OCI-LY7 (cell line): ENCODE data around the gene SCAND1. TPM values are rescaled to one million over a fixed set of nuclear protein-coding genes. Genes with fewer than 3 reads are reported as not detected.

Source experiments
- BruUV-seq: library from RNA; stranded (reverse); fragments of 400-500 nt; replicated peaks from 2 replicates; lab custom pipeline; 2021; lab: Mats Ljungman, UMichigan
- CTCF ChIA-PET: fragments of 300-600 bp; sonication (Branson Sonifier 250); formaldehyde crosslinking; loops from one replicate; lab custom pipeline; 2022; ENCODE audit warnings: antibody characterized with exemption; ENCODE audit not compliant: unreplicated experiment; lab: Charles Lee
- POLR2A ChIA-PET: fragments of 300-600 bp; sonication (Branson Sonifier 250); formaldehyde crosslinking; loops from one replicate; lab custom pipeline; 2022; ENCODE audit warnings: antibody characterized with exemption; lab: Charles Lee
- DNase-seq: peaks from one replicate; pipeline ENCODE4 v3.0.0-alpha.2; 2015; ENCODE audit warnings: low spot score
- H2AFZ ChIP-seq: fragments of 200-600 bp; sonication (generic), shearing (Covaris generic); 2 replicates; pipeline ENCODE4 v1.6.1; 2014; ENCODE audit warnings: mild to moderate bottlenecking, antibody characterized with exemption, low read length, moderate library complexity
- H3K27ac ChIP-seq: fragments of 200-600 bp; sonication (generic); 2 replicates; pipeline ENCODE4 v1.5.1; 2014; ENCODE audit warnings: mixed run types, low read depth, mild to moderate bottlenecking, moderate library complexity, low read length, inconsistent platforms; ENCODE audit not compliant: poor library complexity, severe bottlenecking
- H3K36me3 ChIP-seq: fragments of 200-600 bp; sonication (generic); 2 replicates; pipeline ENCODE4 v1.6.1; 2014; ENCODE audit warnings: mild to moderate bottlenecking, antibody characterized with exemption, low read length, moderate library complexity, mixed read lengths; ENCODE audit not compliant: insufficient read depth
- H3K4me1 ChIP-seq: fragments of 200-600 bp; sonication (generic); 2 replicates; pipeline ENCODE4 v1.5.1; 2014; ENCODE audit warnings: mild to moderate bottlenecking, low read length; ENCODE audit not compliant: insufficient read depth, poor library complexity, severe bottlenecking
- H3K4me2 ChIP-seq: fragments of 200-600 bp; sonication (generic); 2 replicates; pipeline ENCODE4 v1.6.1; 2014; ENCODE audit warnings: mild to moderate bottlenecking, low read length
- H3K4me3 ChIP-seq: fragments of 200-600 bp; sonication (generic); 2 replicates; pipeline ENCODE4 v1.5.1; 2014; ENCODE audit warnings: mild to moderate bottlenecking, low read depth, low read length; ENCODE audit not compliant: poor library complexity, severe bottlenecking
- H3K79me2 ChIP-seq: fragments of 200-600 bp; sonication (generic); 2 replicates; pipeline ENCODE4 v1.6.1; 2016; ENCODE audit warnings: low read depth, mild to moderate bottlenecking, low read length, moderate library complexity, mixed read lengths; ENCODE audit not compliant: insufficient read depth
- H3K9me2 ChIP-seq: fragments of 200-600 bp; sonication (generic); 2 replicates; pipeline ENCODE4 v1.6.1; 2016; ENCODE audit warnings: mild to moderate bottlenecking, low read length, mixed read lengths; ENCODE audit not compliant: insufficient read depth
- H3K9me3 ChIP-seq: fragments of 200-600 bp; sonication (generic); 2 replicates; pipeline ENCODE4 v1.6.1; 2014; ENCODE audit warnings: mild to moderate bottlenecking, mixed run types, low read length, mixed read lengths
- H4K20me1 ChIP-seq: fragments of 200-600 bp; sonication (generic); 2 replicates; pipeline ENCODE4 v1.6.1; 2014; ENCODE audit warnings: mild to moderate bottlenecking, antibody characterized with exemption, low read length, moderate library complexity, mixed read lengths; ENCODE audit not compliant: insufficient read depth
- CTCF ChIP-seq: fragments of 200-600 bp; sonication (generic); conservative IDR thresholded peaks from 2 replicates; pipeline ENCODE4 v1.5.1; 2014; ENCODE audit warnings: mild to moderate bottlenecking, antibody characterized with exemption, low read length, moderate library complexity, mixed read lengths
- EZH2phosphoT487 ChIP-seq: fragments of 200-600 bp; sonication (generic); IDR thresholded peaks from 2 replicates; pipeline ENCODE4 v1.6.1; 2018; ENCODE audit warnings: low read depth, borderline replicate concordance, mild to moderate bottlenecking, mixed run types, antibody characterized with exemption, low read length, moderate library complexity, mixed read lengths
- intact Hi-C: fragments of 100-400 bp; cut with micrococcal nuclease; formaldehyde crosslinking; loops from one replicate; pipeline ENCODE4 v1.10.0; 2022; ENCODE audit not compliant: unreplicated experiment
- total RNA-seq, 2 experiments: library from RNA; depleted of rRNA in 1 of 2; stranded (reverse); fragments of >200 nt in 1 of 2; shearing (Covaris generic) in 1 of 2; gene quantifications; 2 replicates each; pipeline ENCODE4 v1.2.3, GENCODE V29; 2014 to 2022

Gene SCAND1
- total RNA-seq, 2 experiments from 2014 or later = 75.6 to 97.6 TPM

GRCh38 chr20:35972462-35972861, 18.2 kb upstream of the SCAND1 start:
- H3K4me3 ChIP-seq = no peak overlapping the region
- H3K27ac ChIP-seq = no peak overlapping the region
- no peaks in the 10 kb centered on the region for H3K36me3 ChIP-seq
- H3K79me2 ChIP-seq = no peaks in the 10 kb centered on the region
- H3K9me2 ChIP-seq = no peaks in the 10 kb centered on the region
- intact Hi-C loops = no loop called here
- no peak overlapping the region for H3K4me2 ChIP-seq
- H3K9me3 ChIP-seq = no peaks in the 10 kb centered on the region
- no peak for TF ChIP-seq EZH2phosphoT487
- TF ChIP-seq CTCF = no peak
- ChIA-PET CTCF (no interaction called here), POLR2A (interaction anchor here (0.7 kb wide), 1 partner anchor 8 kb away, joined by 3 read pairs; no protein-coding TSS in a partner anchor)
- no peak overlapping the region for H2AFZ ChIP-seq
- BruUV-seq = no TSS peak
- H3K4me1 ChIP-seq = peaks cover 4% of the 10 kb centered on the region
- no peaks in the 10 kb centered on the region for H4K20me1 ChIP-seq
- no peak for DNase-seq

GRCh38 chr20:35971981-35972380, 17.7 kb upstream of the SCAND1 start:
- TF ChIP-seq CTCF (no peak), EZH2phosphoT487 (no peak)
- peaks cover 4% of the 10 kb centered on the region for H3K4me1 ChIP-seq

GRCh38 chr20:35968930-35969329, 14.6 kb upstream of the SCAND1 start:
- Histone ChIP-seq H3K4me2 (no peak overlapping the region), H3K4me3 (no peak overlapping the region), H3K4me1 (peaks cover 4% of the 10 kb centered on the region), H3K9me3 (no peaks in the 10 kb centered on the region), H3K27ac (no peak overlapping the region), H2AFZ (no peak overlapping the region), H3K36me3 (no peaks in the 10 kb centered on the region), H3K79me2 (no peaks in the 10 kb centered on the region), H3K9me2 (no peaks in the 10 kb centered on the region), H4K20me1 (no peaks in the 10 kb centered on the region)
- no peak for DNase-seq
- CTCF ChIA-PET = no interaction called here
- BruUV-seq = no TSS peak
- POLR2A ChIA-PET = no interaction called here
- intact Hi-C loops = no loop called here
- TF ChIP-seq CTCF = no peak
- TF ChIP-seq EZH2phosphoT487 = no peak

More at GRCh38 chr20:35971981-35972380, 17.7 kb upstream of the SCAND1 start:
- Histone ChIP-seq H3K9me2 (no peaks in the 10 kb centered on the region), H3K27ac (no peak overlapping the region), H3K9me3 (no peaks in the 10 kb centered on the region), H3K4me3 (no peak overlapping the region), H3K36me3 (no peaks in the 10 kb centered on the region), H3K79me2 (no peaks in the 10 kb centered on the region), H2AFZ (no peak overlapping the region), H3K4me2 (no peak overlapping the region), H4K20me1 (no peaks in the 10 kb centered on the region)
- no peak for DNase-seq
- ChIA-PET CTCF (no interaction called here), POLR2A (interaction anchor here (0.7 to 1.7 kb wide), 2 partner anchors 8 to 17 kb away, joined by 3 to 4 read pairs; partner anchors contain the start of gene SCAND1)
- intact Hi-C loops = no loop called here
- no TSS peak for BruUV-seq
